HG03457 (cell line): ENCODE measurements around the gene MGMT.

Experiments
- ATAC-seq: cut with Tn5 transposase; IDR thresholded peaks from one replicate; pipeline ENCODE4 v1.9.1; 2021; ENCODE audit warnings: moderate number of reproducible peaks; ENCODE audit not compliant: unreplicated experiment

The MGMT gene

GRCh38 chr10:129581827-129582411 lies 114.9 kb downstream of the MGMT start:
- no peak for ATAC-seq

- no peak for ATAC-seq
Observed at GRCh38 chr10:129583831-129584230, 116.8 kb downstream of the MGMT start.

GRCh38 chr10:129586898-129587443 lies 119.9 kb downstream of the MGMT start:
- no peak for ATAC-seq

GRCh38 chr10:129589546-129589945 lies 122.5 kb downstream of the MGMT start:
- no peak for ATAC-seq

GRCh38 chr10:129593953-129594352 lies 126.9 kb downstream of the MGMT start:
- no peak for ATAC-seq

- ATAC-seq = no peak
Observed at GRCh38 chr10:129594811-129595210, 127.8 kb downstream of the MGMT start.

- ATAC-seq = no peak
Observed at GRCh38 chr10:129598413-129598812, 131.4 kb downstream of the MGMT start.

GRCh38 chr10:129599160-129599559 lies 132.1 kb downstream of the MGMT start:
- no peak for ATAC-seq

- no peak for ATAC-seq
Observed at GRCh38 chr10:129601737-129602136, 134.7 kb downstream of the MGMT start.

GRCh38 chr10:129602938-129603535 lies 136.0 kb downstream of the MGMT start:
- ATAC-seq = no peak

GRCh38 chr10:129604333-129605032 lies 137.4 kb downstream of the MGMT start:
- ATAC-seq = no peak

- no peak for ATAC-seq
Observed at GRCh38 chr10:129605266-129605985, 138.4 kb downstream of the MGMT start.

- ATAC-seq = no peak
Observed at GRCh38 chr10:129605986-129606518, 139.0 kb downstream of the MGMT start.

- no peak for ATAC-seq
Observed at GRCh38 chr10:129607607-129608109, 140.6 kb downstream of the MGMT start.

- ATAC-seq = no peak
Observed at GRCh38 chr10:129608653-129609052, 141.6 kb downstream of the MGMT start.

GRCh38 chr10:129609551-129609950 lies 142.5 kb downstream of the MGMT start:
- no peak for ATAC-seq

- no peak for ATAC-seq
Observed at GRCh38 chr10:129612481-129613109, 145.6 kb downstream of the MGMT start.

- no peak for ATAC-seq
Observed at GRCh38 chr10:129613377-129613980, 146.4 kb downstream of the MGMT start.

- ATAC-seq = no peak
Observed at GRCh38 chr10:129614341-129614740, 147.3 kb downstream of the MGMT start.

GRCh38 chr10:129615381-129615780 lies 148.3 kb downstream of the MGMT start:
- no peak for ATAC-seq
